SK-N-SH treated with all-trans-retinoic acid at 6 μM for 48 hours (cell line): ENCODE results near the gene DNAJB2.

Source experiments
- OSR1 ChIP-seq: fragments of 250-450 bp; sonication (Bioruptor Pico); IDR thresholded peaks from 2 replicates; pipeline ENCODE4 v1.8.0; 2022; ENCODE audit warnings: moderate library complexity, mild to moderate bottlenecking, inconsistent platforms
- TF ChIP-seq, protein P1 (sequence below): fragments of 250-450 bp; sonication (Bioruptor Pico); IDR thresholded peaks from 2 replicates; pipeline ENCODE4 v1.8.0; 2020; ENCODE audit warnings: mild to moderate bottlenecking, moderate library complexity, borderline replicate concordance

DNA sequence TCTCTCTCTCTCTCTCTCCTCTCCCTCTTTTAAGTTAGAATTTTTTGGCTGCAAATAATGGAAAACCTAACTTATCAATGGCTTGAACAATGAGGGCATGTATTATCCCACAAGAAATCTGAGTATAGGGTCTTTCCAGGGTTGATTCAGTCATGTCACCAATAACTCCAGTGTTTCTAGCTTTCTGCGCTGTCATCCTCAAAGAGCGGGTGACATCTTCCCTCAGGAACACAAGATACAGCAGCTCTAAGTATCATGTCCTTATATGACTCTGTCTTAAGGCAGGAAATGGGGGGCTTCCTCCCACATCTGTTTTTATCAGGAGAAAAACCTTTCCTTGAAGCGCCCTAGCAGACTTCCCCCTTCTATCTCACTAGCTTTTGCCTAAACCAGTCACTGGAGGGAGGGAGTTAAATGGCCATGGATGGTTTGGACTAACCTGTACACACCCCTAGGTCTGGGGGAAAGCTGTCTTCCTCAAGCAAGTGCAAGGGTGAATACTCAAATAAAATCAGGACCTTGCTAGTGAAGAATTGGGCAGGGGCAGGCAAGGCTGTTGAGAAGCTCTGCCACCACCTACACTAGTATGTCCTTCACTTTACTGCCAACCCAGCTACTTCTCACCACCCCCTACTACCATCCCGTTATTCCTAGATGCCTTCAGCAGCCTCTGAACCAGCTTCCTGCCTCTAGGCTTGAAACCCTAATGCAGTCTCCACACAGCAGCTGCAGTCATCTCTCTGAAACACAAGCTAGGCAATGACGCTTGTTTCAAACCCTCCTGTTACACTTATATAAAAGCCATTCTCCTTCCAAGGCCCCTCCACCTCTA, 17.9 kb upstream of the DNAJB2 start:
- TF ChIP-seq, protein P1, sequence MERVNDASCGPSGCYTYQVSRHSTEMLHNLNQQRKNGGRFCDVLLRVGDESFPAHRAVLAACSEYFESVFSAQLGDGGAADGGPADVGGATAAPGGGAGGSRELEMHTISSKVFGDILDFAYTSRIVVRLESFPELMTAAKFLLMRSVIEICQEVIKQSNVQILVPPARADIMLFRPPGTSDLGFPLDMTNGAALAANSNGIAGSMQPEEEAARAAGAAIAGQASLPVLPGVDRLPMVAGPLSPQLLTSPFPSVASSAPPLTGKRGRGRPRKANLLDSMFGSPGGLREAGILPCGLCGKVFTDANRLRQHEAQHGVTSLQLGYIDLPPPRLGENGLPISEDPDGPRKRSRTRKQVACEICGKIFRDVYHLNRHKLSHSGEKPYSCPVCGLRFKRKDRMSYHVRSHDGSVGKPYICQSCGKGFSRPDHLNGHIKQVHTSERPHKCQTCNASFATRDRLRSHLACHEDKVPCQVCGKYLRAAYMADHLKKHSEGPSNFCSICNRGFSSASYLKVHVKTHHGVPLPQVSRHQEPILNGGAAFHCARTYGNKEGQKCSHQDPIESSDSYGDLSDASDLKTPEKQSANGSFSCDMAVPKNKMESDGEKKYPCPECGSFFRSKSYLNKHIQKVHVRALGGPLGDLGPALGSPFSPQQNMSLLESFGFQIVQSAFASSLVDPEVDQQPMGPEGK (CRISPR knock-in tag): no peak
- no peak for TF ChIP-seq OSR1
